DMS79 treated with DMSO at 0.1 percent for 48 hours (cell line): ENCODE measurements around the gene PWP1.

Source experiments
- DNase-seq: peaks from one replicate; lab custom pipeline; 2025; lab: John Stamatoyannopoulos, UW

The PWP1 gene

GRCh38 chr12:107685360-107686248 lies at the start of gene PWP1:
Gene PWP1 (plus strand): TSS chr12:107685799. CDS start chr12:107685900, 101 bp downstream.
- peak; percentile 92 for DNase-seq

DNA sequence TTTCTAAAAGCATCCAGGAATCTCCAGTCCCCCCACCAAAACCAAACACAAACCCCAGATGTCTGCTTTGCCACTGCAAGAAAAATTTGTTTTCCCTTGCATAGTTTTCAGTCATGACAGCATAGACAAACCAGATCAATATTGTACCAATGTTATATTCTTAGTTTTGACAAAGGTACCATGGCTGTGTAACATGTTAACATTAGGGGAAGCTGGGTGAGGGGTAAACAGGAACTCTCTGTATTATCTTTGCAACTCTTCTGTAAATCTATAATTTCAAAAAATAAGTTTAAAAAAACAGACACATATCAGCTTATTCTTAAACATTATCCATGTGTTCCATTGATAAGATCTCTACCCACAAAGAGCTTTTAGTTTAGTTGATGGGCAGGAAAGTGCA lies 44.4 kb upstream of the PWP1 start:
- DNase-seq = no peak

- DNase-seq = no peak
These were observed 43.4 kb upstream of the PWP1 start for GRCh38 chr12:107642240-107642639.

- DNase-seq = peak; percentile 43
These were observed 39.8 kb upstream of the PWP1 start for GRCh38 chr12:107645630-107646333.

DNA sequence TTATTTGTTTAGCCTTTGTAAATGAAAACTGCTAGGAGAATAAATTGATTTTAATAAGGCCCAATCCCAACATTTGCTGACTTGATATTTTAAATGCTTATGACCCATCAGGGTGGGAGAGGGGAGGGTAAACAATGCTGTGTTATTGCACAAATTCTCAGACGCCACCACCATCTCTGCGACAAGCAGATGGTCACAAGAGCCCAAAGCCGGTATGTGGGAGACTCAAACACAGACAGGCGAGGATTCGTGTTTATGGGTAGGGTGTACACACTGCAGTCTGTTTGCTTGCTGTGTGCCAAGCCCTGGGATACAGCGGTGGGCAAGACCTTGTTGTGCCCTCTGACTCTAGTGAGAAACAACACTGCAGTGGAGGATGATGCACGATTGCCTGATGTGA lies 39.2 kb upstream of the PWP1 start:
- DNase-seq = no peak

DNA sequence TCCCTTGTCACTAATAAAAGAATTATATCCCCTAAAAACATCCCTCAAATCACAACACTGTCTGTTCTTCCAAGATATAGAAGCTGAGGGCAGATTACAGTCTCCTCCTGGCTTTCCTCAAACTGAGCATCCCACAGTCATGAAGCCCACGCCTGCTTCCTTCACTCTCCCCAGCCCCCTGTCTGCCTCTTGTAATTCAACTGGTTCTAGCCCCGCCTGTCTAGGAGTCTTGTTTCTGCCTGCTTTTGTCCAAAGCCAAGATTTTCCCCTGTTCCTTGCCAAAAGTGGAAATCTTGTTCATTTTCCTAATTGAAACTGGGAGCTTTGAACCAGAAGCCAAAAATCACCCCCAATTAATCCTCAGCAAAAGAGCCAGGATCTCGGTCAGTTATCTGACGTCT lies 35.9 kb upstream of the PWP1 start:
- no peak for DNase-seq

- no peak for DNase-seq
These were observed 34.6 kb upstream of the PWP1 start for GRCh38 chr12:107650977-107651376.

DNA sequence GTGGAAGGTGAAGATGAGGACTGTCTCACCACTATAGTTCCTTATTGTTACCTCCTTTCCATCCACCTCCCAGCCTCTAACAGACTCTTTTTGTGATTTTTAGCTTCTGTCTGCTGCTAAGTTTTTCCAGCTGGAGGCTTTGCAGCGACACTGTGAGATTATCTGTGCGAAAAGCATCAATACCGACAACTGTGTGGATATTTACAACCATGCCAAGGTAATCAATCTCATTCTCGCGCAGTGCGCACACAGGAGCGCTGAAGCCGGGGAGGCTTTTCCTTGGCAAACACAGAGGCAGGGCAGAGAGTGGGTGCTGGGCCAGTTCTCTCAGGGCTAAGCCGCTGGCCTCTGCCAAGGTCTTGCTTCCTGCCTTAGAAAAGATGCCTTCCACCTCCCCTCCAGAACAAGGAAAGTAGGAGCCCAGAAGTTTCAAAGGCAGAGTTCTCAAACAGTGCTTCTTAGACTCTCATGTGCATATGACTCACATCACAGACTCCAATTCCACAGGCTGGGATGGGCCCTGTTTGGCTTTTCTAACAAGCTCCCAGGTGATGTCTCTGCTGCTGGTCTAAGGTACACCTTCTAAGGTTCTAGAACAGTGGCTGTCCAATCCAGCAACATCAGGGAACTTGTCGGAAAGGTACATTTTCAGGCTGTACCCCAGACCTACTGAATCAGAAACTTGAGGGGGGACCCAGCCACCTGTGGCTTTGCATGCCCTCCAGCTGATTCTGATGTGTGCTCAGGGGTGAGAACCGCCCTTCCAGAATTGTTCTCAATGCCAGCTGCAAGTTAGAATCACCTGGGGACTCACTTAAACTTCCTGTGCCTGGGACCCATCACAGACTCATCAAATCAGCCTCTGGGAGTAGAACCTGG lies 33.8 kb upstream of the PWP1 start:
- DNase-seq = no peak

DNA sequence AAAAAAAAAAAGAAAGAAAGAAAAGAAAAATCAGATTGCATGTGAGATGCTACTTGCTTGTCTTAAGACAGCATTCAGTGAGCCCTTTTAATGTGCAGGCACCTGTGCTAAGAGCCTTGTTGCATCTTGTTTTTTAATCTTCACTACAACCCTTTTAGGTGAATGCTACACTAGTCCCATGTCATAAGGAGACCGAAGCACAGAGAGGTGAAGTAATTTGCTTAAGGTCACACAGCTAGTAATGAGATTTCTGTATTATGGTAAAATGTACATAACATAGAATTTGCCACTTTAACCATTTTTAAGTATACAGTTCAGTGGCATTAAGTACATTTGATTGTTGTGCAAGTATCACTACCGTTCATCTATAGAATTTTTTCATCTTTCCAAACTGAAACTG lies 32.1 kb upstream of the PWP1 start:
- no peak for DNase-seq

DNA sequence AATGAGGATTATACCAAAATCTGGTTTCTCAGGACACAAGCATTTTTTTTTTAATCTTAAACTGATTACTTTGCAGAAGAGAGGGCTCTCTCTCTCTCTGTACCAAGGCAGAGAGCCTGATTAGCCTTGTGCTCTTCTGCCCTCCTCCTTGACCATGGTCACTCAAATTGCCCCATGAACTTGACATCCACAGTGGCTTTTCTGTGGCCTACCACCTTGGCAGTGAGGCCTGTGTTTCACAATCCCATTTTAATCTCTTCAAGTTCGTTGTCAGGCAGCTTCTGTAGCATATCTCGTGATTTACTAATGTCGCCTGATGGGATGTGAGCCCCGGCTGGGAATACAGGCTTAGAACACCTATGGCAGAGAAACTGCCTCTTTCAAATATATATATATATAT lies 30.7 kb upstream of the PWP1 start:
- no peak for DNase-seq

DNA sequence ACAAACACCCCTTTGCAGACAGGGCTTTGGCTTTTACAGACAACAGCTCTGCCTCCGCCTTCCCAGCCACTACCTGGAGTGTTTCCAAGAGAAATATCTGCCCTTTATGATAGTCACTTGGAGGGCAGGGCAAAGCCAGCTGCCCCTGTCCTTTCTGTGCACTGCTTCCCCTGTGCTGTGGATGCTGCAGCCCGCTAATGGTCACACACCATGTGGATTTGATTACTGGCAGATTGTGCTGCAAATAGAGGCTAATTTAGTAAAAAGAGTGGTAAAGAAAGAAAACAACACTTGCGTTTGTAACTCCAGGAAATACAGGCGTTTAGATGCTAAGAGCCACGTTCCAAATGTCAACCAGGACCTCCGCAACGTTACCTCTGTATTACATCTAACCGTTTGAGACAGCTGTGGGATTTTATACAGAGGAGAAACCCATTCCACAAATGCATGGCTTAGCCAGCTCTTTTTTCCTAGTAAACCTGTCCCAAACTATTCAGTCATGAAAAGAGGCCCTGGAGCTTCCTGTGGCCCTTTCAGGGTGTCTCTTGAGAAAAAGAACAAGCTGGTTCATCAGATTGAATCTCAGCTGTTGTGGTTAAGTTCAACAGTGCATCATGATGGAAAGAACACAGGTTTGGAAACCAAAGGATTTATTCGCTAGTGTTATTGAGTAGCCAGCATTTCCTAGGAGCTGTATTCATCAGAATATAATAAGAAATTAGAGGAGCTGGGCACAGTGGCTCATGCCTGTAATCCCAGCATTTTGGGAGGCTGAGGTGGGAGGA lies 30.1 kb upstream of the PWP1 start:
- no peak for DNase-seq

DNA sequence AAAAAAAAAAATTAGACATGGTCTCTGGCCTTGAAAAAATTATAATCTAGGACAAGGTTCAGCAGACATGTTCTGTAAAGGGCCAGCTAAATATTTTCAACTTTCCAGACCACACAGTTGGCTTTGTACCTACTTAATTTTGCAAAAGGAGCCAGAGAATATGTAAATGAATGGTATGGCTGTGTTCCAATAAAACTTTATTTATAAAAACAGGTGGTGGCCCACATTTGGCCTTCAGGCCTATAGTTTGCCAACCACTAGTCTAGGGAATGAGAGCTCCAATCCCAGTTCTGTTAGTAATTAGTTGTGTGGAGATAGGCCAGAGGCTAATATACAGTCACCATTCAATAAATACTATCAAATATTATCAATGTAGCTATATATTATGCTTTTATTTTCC lies 29.3 kb upstream of the PWP1 start:
- DNase-seq = no peak

GRCh38 chr12:107657133-107657532 lies 28.5 kb upstream of the PWP1 start:
- no peak for DNase-seq

- no peak for DNase-seq
These were observed 28.0 kb upstream of the PWP1 start for GRCh38 chr12:107657621-107658020.

DNA sequence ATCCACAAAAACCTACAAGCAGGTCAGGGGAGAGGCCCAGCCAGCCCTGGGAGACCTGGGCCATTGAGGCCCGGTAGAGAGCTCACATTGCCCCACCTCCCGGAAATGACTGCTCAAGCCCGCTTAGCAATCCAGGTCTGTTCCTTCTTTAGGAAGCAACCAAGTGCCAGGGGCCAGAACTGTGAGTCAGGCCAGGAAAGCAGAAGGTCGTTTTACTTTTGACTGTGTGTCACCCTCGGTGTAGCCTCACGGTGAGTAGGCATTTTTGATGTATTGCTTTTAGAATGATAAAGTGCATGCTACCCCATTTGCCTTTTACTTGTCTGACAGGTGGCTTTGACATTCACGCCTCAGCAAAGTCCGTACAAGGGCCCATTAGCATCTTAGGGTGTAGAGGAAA lies 25.4 kb upstream of the PWP1 start:
- no peak for DNase-seq

- no peak for DNase-seq
These were observed 24.7 kb upstream of the PWP1 start for GRCh38 chr12:107660861-107661415.

DNA sequence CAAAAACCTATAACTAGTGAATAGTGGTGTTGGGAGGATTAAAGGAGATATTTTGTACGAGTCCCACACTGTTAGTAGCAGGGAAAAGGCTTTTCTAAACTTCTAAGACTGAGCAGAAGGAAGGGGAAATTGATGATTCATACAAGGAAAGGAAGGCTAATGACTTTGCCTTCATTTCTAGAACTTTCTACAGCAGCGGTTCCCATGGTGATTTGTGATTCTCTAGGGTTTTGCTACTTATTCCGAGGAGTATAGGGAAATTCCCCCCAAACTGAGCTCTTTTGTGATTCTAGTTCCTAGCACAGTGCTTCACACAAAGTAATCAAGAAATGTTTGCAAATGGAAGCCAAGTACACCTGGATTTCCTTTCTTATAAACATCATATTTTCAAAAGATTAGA lies 23.8 kb upstream of the PWP1 start:
- no peak for DNase-seq

- no peak for DNase-seq
These were observed 23.1 kb upstream of the PWP1 start for GRCh38 chr12:107662484-107662883.

DNA sequence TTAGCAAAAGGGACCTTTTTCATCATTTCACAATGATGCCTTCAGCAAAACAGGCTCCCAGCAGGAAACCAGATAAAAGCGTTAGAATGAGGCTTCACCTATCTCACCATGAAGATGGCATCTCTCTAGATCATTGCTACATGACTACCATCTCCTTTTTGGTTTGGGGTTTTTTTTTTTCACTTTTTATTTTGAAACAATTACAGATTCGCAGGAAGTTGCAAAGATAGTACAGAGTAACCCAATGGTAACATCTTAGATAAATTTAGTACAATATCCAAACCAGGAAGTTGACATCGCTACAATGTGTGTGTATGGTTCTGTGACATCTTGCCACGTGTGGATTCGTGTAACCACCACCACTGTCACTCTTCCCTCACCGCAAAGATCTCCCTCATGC lies 22.3 kb upstream of the PWP1 start:
- DNase-seq = no peak

- DNase-seq = no peak
These were observed 19.6 kb upstream of the PWP1 start for GRCh38 chr12:107666009-107666408.

DNA sequence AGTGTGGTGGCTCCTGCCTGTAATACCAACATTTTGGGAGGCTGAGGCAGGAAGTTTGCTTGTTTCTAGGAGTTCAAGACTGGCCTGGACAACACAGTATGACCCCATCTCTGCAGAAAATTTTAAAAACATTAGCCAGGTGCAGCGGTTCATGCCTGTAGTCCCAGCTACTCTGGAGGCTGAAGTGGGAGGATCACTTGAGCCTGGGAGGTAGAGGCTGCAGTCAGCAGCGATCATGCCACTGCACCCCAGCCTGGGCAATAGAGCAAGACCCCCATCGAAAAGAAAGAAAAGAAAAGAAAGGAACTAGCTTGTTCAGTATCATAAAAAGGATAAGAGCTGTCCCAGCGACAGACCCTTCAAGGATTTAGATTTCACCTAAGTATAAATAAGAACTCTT lies 18.1 kb upstream of the PWP1 start:
- no peak for DNase-seq
